ENCODE results near the gene GSG1. TPM values are rescaled to one million over a fixed set of nuclear protein-coding genes. Genes with fewer than 3 reads are reported as not detected.

GSG1 gene
- total and polyA plus RNA-seq, 2 donors (not counting 3 experiments of a cell fraction or from before 2014, with no cell fraction given): not detected

- dilution Hi-C loops (cut with MboI; ENCODE audit: extremely low pct_ligation_motif_present, low sequenced_read_pairs): no loop called here
- Histone ChIP-seq H3K27me3 (ENCODE audit: control insufficient read depth in 2 of 2, insufficient read depth in 2 of 2, low read length in 2 of 2) (peaks cover 2% of the 10 kb centered on the region in 2 experiments), H3K4me2 (ENCODE audit: insufficient read depth, low read length) (no peak overlapping the region), H3K36me3 (ENCODE audit: control insufficient read depth in 2 of 2, extremely low read depth in 1 of 2, insufficient read depth in 2 of 2, low read length in 2 of 2) (no peaks in the 10 kb centered on the region), H4K20me1 (replicated peaks; ENCODE audit: control insufficient read depth, extremely low read depth, insufficient read depth, low read length) (no peaks in the 10 kb centered on the region), H3K4me3 (replicated peaks in 1 of 3; ENCODE audit: insufficient read depth in 1 of 3, low read depth in 1 of 3, low read length in 3 of 3) (no peak overlapping the region), H2AFZ (ENCODE audit: low read depth, low read length) (no peak overlapping the region), H3K9me3 (replicated peaks; ENCODE audit: control insufficient read depth, insufficient read depth, low read length) (no peaks in the 10 kb centered on the region), H3K27ac (ENCODE audit: insufficient read depth, low read depth, low read length) (no peak overlapping the region), H3K79me2 (ENCODE audit: control insufficient read depth, insufficient read depth, low read length) (no peaks in the 10 kb centered on the region), H3K9me1 (replicated peaks; ENCODE audit: control insufficient read depth, extremely low read depth, insufficient read depth, low read length) (no peaks in the 10 kb centered on the region), H3K4me1 (ENCODE audit: control insufficient read depth, extremely low read depth, insufficient read depth, low read length) (peaks cover 10% of the 10 kb centered on the region), H3K9ac (replicated peaks; ENCODE audit: extremely low read depth, insufficient read depth, low read length) (no peak overlapping the region)
- FAIRE-seq (no peak), DNase-seq (ENCODE audit: low read depth, low spot score) (no peak)
- POLR2A ChIA-PET: no interaction called here
- intact Hi-C loops (cut with micrococcal nuclease): no loop called here
- TF ChIP-seq EZH2 (IDR thresholded peaks at IDR 0.05; ENCODE audit: borderline replicate concordance, low read depth, low read length, severe bottlenecking) (no peak), CTCF (IDR thresholded peaks at IDR 0.05; ENCODE audit: extremely low read depth in 1 of 2, insufficient read depth in 1 of 2, low read depth in 1 of 2, low read length in 2 of 2) (no peak), JUN (IDR thresholded peaks at IDR 0.05; ENCODE audit: borderline replicate concordance, insufficient read depth, insufficient read length, low read depth) (no peak), MYC (IDR thresholded peaks at IDR 0.05; ENCODE audit: low read depth, low read length) (no peak), GATA2 (IDR thresholded peaks at IDR 0.05; ENCODE audit: insufficient read depth, insufficient read length, low read depth, low read length) (no peak), POLR2A (IDR thresholded peaks at IDR 0.05; ENCODE audit: low read depth, low read length) (no peak), POLR2AphosphoS5 (IDR thresholded peaks at IDR 0.05; ENCODE audit: insufficient read depth, low read depth, low read length) (no peak), FOS (IDR thresholded peaks at IDR 0.05; ENCODE audit: borderline replicate concordance, insufficient read depth, low read length) (no peak), MAX (IDR thresholded peaks at IDR 0.05; ENCODE audit: insufficient read depth, insufficient read length) (no peak)
- no TSS peak for BruUV-seq (replicated peaks)
- CTCF ChIA-PET: interaction anchor here (1.3 to 3.0 kb wide), 3 partner anchors 56 to 169 kb away, joined by 5 to 20 read pairs (median 11); no protein-coding TSS in a partner anchor
Measured at GRCh38 chr12:13042666-13043230, 60.7 kb downstream of the GSG1 start.

Measured in endothelial cell of umbilical vein (primary cell).